CD8-positive, alpha-beta memory T cell (primary cell): ENCODE measurements around the gene REEP5. TPM values are rescaled to one million over a fixed set of nuclear protein-coding genes. Genes with fewer than 3 reads are reported as not detected.
"Not testable (repeated sequence)": the region's sequence is repeated elsewhere in the genome, so short reads cannot be mapped to it uniquely, and the experiment has no call there.

Source experiments
- CTCF ChIA-PET: fragments of 350-600 bp; sonication (Branson Sonifier 250); formaldehyde crosslinking; loops from one replicate; lab custom pipeline; 2021; ENCODE audit warnings: antibody characterized with exemption; lab: Charles Lee
- POLR2A ChIA-PET: fragments of 350-600 bp; sonication (Branson Sonifier 250); formaldehyde crosslinking; loops from one replicate; lab custom pipeline; 2021; ENCODE audit warnings: antibody characterized with exemption; lab: Charles Lee
- DNase-seq, 5 donors: peaks; one replicate each; pipeline versions ENCODE4 v3.0.0 to v3.0.0-alpha.2; 2020 to 2022; ENCODE audit warnings: mixed read lengths in 1 of 5
- H3K27ac ChIP-seq: one replicate; pipeline ENCODE4 v1.7.0; 2013; ENCODE audit warnings: low read depth, mild to moderate bottlenecking, low read length, moderate library complexity
- H3K27me3 ChIP-seq: 2 replicates; pipeline ENCODE4 v1.7.0; 2013; ENCODE audit warnings: low read length, mild to moderate bottlenecking; ENCODE audit not compliant: insufficient read depth, poor library complexity, severe bottlenecking
- H3K36me3 ChIP-seq: 2 replicates; pipeline ENCODE4 v1.7.0; 2013; ENCODE audit warnings: mild to moderate bottlenecking, low read length, moderate library complexity; ENCODE audit not compliant: insufficient read depth
- H3K4me1 ChIP-seq: 2 replicates; pipeline ENCODE4 v1.7.0; 2013; ENCODE audit warnings: mild to moderate bottlenecking, low read length, moderate library complexity; ENCODE audit not compliant: insufficient read depth
- H3K4me3 ChIP-seq: 2 replicates; pipeline ENCODE4 v1.7.0; 2013; ENCODE audit warnings: mild to moderate bottlenecking, low read length
- H3K9me3 ChIP-seq: 2 replicates; pipeline ENCODE4 v1.7.0; 2013; ENCODE audit warnings: mild to moderate bottlenecking, low read length
- H3K27ac Mint-ChIP-seq, 8 donors: one replicate each; pipeline ENCODE4 v1.8.0; 2020 to 2021; ENCODE audit warnings: mixed read lengths in 8 of 8, mild to moderate bottlenecking in 6 of 8, inconsistent platforms in 3 of 8, moderate library complexity in 3 of 8
- H3K27me3 Mint-ChIP-seq, 2 donors: one replicate each; pipeline ENCODE4 v1.8.0; 2020 to 2021; ENCODE audit warnings: mixed read lengths in 2 of 2, mild to moderate bottlenecking in 1 of 2, moderate library complexity in 1 of 2
- H3K36me3 Mint-ChIP-seq, 3 donors: one replicate each; pipeline ENCODE4 v1.8.0; 2020 to 2021; ENCODE audit warnings: mixed read lengths in 3 of 3, inconsistent platforms in 1 of 3, mild to moderate bottlenecking in 1 of 3
- H3K4me1 Mint-ChIP-seq, 3 donors: one replicate each; pipeline ENCODE4 v1.8.0; 2020 to 2021; ENCODE audit warnings: mixed read lengths in 3 of 3, inconsistent platforms in 1 of 3, mild to moderate bottlenecking in 1 of 3
- H3K4me3 Mint-ChIP-seq, 7 donors: one replicate each; pipeline ENCODE4 v1.8.0; 2020 to 2021; ENCODE audit warnings: mixed read lengths in 7 of 7, mild to moderate bottlenecking in 6 of 7, moderate library complexity in 4 of 7, inconsistent platforms in 2 of 7
- H3K9me3 Mint-ChIP-seq, 5 donors: one replicate each; pipeline ENCODE4 v1.8.0; 2020 to 2022; ENCODE audit warnings: mixed read lengths in 5 of 5, mild to moderate bottlenecking in 3 of 5, moderate library complexity in 2 of 5, inconsistent platforms in 1 of 5
- polyA plus RNA-seq: library from polyadenylated mRNA; unstranded; fragments of 300-500 nt; fragmentation: Illumina TruSeq; gene quantifications from one replicate; pipeline ENCODE4 v1.2.3, GENCODE V29; 2021
- total RNA-seq, 2 experiments: library from RNA; stranded (reverse); gene quantifications; one replicate each; pipeline ENCODE4 v1.2.3, GENCODE V29; 2021

Gene REEP5
- total and polyA plus RNA-seq, 3 experiments from 2014 or later, result 63.5 to 121 (median 74.0) TPM

GRCh38 chr5:112904996-112905395 is 17.0 kb downstream of the REEP5 start:
- H3K9me3 ChIP-seq, H3K4me1 ChIP-seq, H3K9me3 Mint-ChIP-seq, H3K27me3 Mint-ChIP-seq, H3K27ac ChIP-seq, H3K36me3 ChIP-seq, H3K4me3 Mint-ChIP-seq, H3K27me3 ChIP-seq, H3K4me3 ChIP-seq, POLR2A ChIA-PET, DNase-seq: not testable (repeated sequence)
- peaks cover 0 to 59% (median 5%) of the 10 kb centered on the region in 3 donors for H3K36me3 Mint-ChIP-seq
- peaks cover 31 to 66% (median 65%) of the 10 kb centered on the region in 3 donors for H3K4me1 Mint-ChIP-seq
- H3K27ac Mint-ChIP-seq, result peak overlapping the region in 3 of 8 donors; percentile 33 to 73 (median 36)
- CTCF ChIA-PET, result interaction anchor here (0.9 to 1.6 kb wide), 4 partner anchors 10 to 91 kb away, joined by 3 to 5 read pairs (median 3); partner anchors contain the start of gene REEP5

DNA sequence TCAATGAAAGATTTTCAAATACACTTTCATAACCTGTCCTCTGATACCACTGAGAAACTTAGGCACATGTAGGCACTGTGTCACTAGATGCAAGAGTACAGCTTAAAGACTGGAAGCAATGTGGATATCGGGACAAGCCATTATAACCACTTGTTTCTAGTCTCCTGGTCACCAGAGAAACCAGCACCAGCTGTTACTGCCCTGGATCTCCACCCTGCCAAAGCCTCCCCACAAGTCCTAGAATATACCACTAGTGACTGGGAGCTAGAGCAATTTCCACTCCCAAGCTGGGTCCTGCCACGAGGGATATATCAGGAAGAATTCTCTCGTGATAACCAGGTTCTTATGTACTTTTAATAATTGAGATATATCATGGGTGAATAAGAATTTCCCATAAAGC is 19.5 kb downstream of the REEP5 start:
- Histone ChIP-seq H3K4me3 (no peak overlapping the region), H3K9me3 (no peaks in the 10 kb centered on the region), H3K27me3 (no peaks in the 10 kb centered on the region), H3K27ac (no peak overlapping the region), H3K4me1 (no peaks in the 10 kb centered on the region), H3K36me3 (peaks cover 13% of the 10 kb centered on the region)
- Mint-ChIP-seq H3K4me3 (no peak overlapping the region), H3K27me3 (no peaks in the 10 kb centered on the region), H3K36me3 (peaks cover 0 to 64% (median 9%) of the 10 kb centered on the region in 3 donors), H3K27ac (peak overlapping the region in 3 of 8 donors; percentile 32 to 66 (median 58)), H3K4me1 (peaks cover 35 to 72% (median 66%) of the 10 kb centered on the region in 3 donors), H3K9me3 (no peaks in the 10 kb centered on the region)
- no peak for DNase-seq
- CTCF ChIA-PET, result interaction anchor here (1.1 kb wide), 1 partner anchor 325 kb away, joined by 3 read pairs; no protein-coding TSS in a partner anchor
- POLR2A ChIA-PET, result no interaction called here

GRCh38 chr5:112895682-112896081 is 26.3 kb downstream of the REEP5 start:
- peaks cover 6 to 70% (median 17%) of the 10 kb centered on the region in 3 donors for H3K36me3 Mint-ChIP-seq
- CTCF ChIA-PET, result interaction anchor here (0.9 to 1.0 kb wide), 2 partner anchors 18 to 26 kb away, joined by 3 read pairs; no protein-coding TSS in a partner anchor

GRCh38 chr5:112892776-112893175 is 29.3 kb downstream of the REEP5 start:
- H3K27me3 Mint-ChIP-seq, result no peaks in the 10 kb centered on the region
- Histone ChIP-seq H3K9me3 (no peaks in the 10 kb centered on the region), H3K4me3 (no peak overlapping the region), H3K36me3 (peaks cover 11% of the 10 kb centered on the region), H3K27me3 (no peaks in the 10 kb centered on the region), H3K4me1 (peaks cover 15% of the 10 kb centered on the region), H3K27ac (no peak overlapping the region)
- CTCF ChIA-PET, result interaction anchor here (0.7 kb wide), 1 partner anchor 115 kb away, joined by 3 read pairs; no protein-coding TSS in a partner anchor
- no peak overlapping the region for H3K4me3 Mint-ChIP-seq
- H3K27ac Mint-ChIP-seq, result peak overlapping the region in 5 of 8 donors; percentile 4 to 70 (median 38)
- peaks cover 31 to 49% (median 43%) of the 10 kb centered on the region in 3 donors for H3K4me1 Mint-ChIP-seq
- POLR2A ChIA-PET, result no interaction called here
- no peaks in the 10 kb centered on the region for H3K9me3 Mint-ChIP-seq
- H3K36me3 Mint-ChIP-seq, result peaks cover 11 to 53% (median 13%) of the 10 kb centered on the region in 3 donors
- no peak for DNase-seq

More at GRCh38 chr5:112895682-112896081, 26.3 kb downstream of the REEP5 start:
- Histone ChIP-seq H3K9me3 (no peaks in the 10 kb centered on the region), H3K36me3 (peaks cover 20% of the 10 kb centered on the region), H3K27me3 (no peaks in the 10 kb centered on the region), H3K4me1 (no peaks in the 10 kb centered on the region), H3K4me3 (no peak overlapping the region), H3K27ac (no peak overlapping the region)
- peak overlapping the region in 6 of 8 donors; percentile 2 to 66 (median 36) for H3K27ac Mint-ChIP-seq
- POLR2A ChIA-PET, result no interaction called here
- H3K9me3 Mint-ChIP-seq, result no peaks in the 10 kb centered on the region
- no peak overlapping the region for H3K4me3 Mint-ChIP-seq
- peaks cover 28 to 55% (median 51%) of the 10 kb centered on the region in 3 donors for H3K4me1 Mint-ChIP-seq
- DNase-seq, result no peak
- H3K27me3 Mint-ChIP-seq, result no peaks in the 10 kb centered on the region

DNA sequence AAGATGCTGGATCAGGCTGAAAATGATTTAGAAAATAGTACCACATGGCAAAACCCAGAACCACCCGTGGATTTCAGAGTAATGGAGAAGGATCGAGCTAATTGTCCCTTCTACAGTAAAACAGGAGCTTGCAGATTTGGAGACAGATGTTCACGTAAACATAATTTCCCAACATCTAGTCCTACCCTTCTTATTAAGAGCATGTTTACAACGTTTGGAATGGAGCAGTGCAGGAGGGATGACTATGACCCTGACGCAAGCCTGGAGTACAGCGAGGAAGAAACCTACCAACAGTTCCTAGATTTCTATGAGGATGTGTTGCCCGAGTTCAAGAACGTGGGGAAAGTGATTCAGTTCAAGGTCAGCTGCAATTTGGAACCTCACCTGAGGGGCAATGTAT is 30.0 kb downstream of the REEP5 start:
- H3K4me3 Mint-ChIP-seq, H3K27me3 Mint-ChIP-seq, POLR2A ChIA-PET, H3K9me3 ChIP-seq, H3K4me3 ChIP-seq, H3K9me3 Mint-ChIP-seq, DNase-seq, H3K27ac ChIP-seq, H3K27me3 ChIP-seq: not testable (repeated sequence)
- Mint-ChIP-seq H3K36me3 (peaks cover 11 to 53% (median 13%) of the 10 kb centered on the region in 3 donors), H3K27ac (peak overlapping the region in 5 of 8 donors; percentile 4 to 79 (median 30)), H3K4me1 (peaks cover 34 to 49% (median 47%) of the 10 kb centered on the region in 3 donors)
- peaks cover 22% of the 10 kb centered on the region for H3K4me1 ChIP-seq
- CTCF ChIA-PET, result interaction anchor here (1.0 kb wide), 1 partner anchor 11 kb away, joined by 3 read pairs; no protein-coding TSS in a partner anchor
- peaks cover 11% of the 10 kb centered on the region for H3K36me3 ChIP-seq

GRCh38 chr5:112886975-112887374 is 35.1 kb downstream of the REEP5 start:
- peak overlapping the region; percentile 19 for H3K4me3 ChIP-seq
- H3K4me1 Mint-ChIP-seq, result peaks cover 35 to 42% (median 39%) of the 10 kb centered on the region in 3 donors
- H3K27me3 ChIP-seq, result no peaks in the 10 kb centered on the region
- no peak for DNase-seq
- no peaks in the 10 kb centered on the region for H3K9me3 ChIP-seq
- H3K27me3 Mint-ChIP-seq, result no peaks in the 10 kb centered on the region
- H3K27ac Mint-ChIP-seq, result peak overlapping the region; percentile 79 to 92 (median 85)
- no peaks in the 10 kb centered on the region for H3K9me3 Mint-ChIP-seq
- ChIA-PET CTCF (interaction anchor here (1.0 to 1.7 kb wide), 2 partner anchors 9 to 13 kb away, joined by 3 to 4 read pairs; no protein-coding TSS in a partner anchor), POLR2A (interaction anchor here (0.6 kb wide), 1 partner anchor 57 kb away, joined by 3 read pairs; no protein-coding TSS in a partner anchor)
- H3K4me3 Mint-ChIP-seq, result peak overlapping the region in 6 of 7 donors; percentile 47 to 81 (median 72)
- H3K36me3 ChIP-seq, result peaks cover 15% of the 10 kb centered on the region
- peaks cover 18 to 25% (median 21%) of the 10 kb centered on the region in 3 donors for H3K36me3 Mint-ChIP-seq
- peaks cover 27% of the 10 kb centered on the region for H3K4me1 ChIP-seq
- H3K27ac ChIP-seq, result no peak overlapping the region

- H3K27ac Mint-ChIP-seq, result peak overlapping the region in 6 of 8 donors; percentile 48 to 97 (median 58)
- no peaks in the 10 kb centered on the region for H3K9me3 ChIP-seq
- H3K27ac ChIP-seq, result no peak overlapping the region
- peaks cover 41 to 43% (median 41%) of the 10 kb centered on the region in 3 donors for H3K4me1 Mint-ChIP-seq
- CTCF ChIA-PET, result interaction anchor here (1.2 kb wide), 1 partner anchor 36 kb away, joined by 3 read pairs; no protein-coding TSS in a partner anchor
- H3K4me3 Mint-ChIP-seq, result no peak overlapping the region
- no peaks in the 10 kb centered on the region for H3K27me3 ChIP-seq
- no peaks in the 10 kb centered on the region for H3K9me3 Mint-ChIP-seq
- peaks cover 18 to 28% (median 20%) of the 10 kb centered on the region in 3 donors for H3K36me3 Mint-ChIP-seq
- peaks cover 15% of the 10 kb centered on the region for H3K36me3 ChIP-seq
- DNase-seq, result no peak
- no peak overlapping the region for H3K4me3 ChIP-seq
- H3K4me1 ChIP-seq, result peaks cover 30% of the 10 kb centered on the region
- H3K27me3 Mint-ChIP-seq, result no peaks in the 10 kb centered on the region
- POLR2A ChIA-PET, result no interaction called here
These were observed 37.0 kb downstream of the REEP5 start for GRCh38 chr5:112885001-112885400.

- Mint-ChIP-seq H3K9me3 (no peaks in the 10 kb centered on the region), H3K27me3 (no peaks in the 10 kb centered on the region), H3K4me1 (peaks cover 43 to 45% (median 44%) of the 10 kb centered on the region in 3 donors), H3K36me3 (peaks cover 15 to 31% (median 18%) of the 10 kb centered on the region in 3 donors), H3K27ac (no peak overlapping the region), H3K4me3 (no peak overlapping the region)
- peaks cover 32% of the 10 kb centered on the region for H3K4me1 ChIP-seq
- ChIA-PET POLR2A (interaction anchor here (0.6 kb wide), 1 partner anchor 39 kb away, joined by 3 read pairs; the partner anchor contains the start of gene REEP5), CTCF (no interaction called here)
- H3K4me3 ChIP-seq, result no peak overlapping the region
- no peak for DNase-seq
- H3K27ac ChIP-seq, result no peak overlapping the region
- H3K9me3 ChIP-seq, result no peaks in the 10 kb centered on the region
- H3K27me3 ChIP-seq, result no peaks in the 10 kb centered on the region
- peaks cover 15% of the 10 kb centered on the region for H3K36me3 ChIP-seq
These were observed 38.8 kb downstream of the REEP5 start for GRCh38 chr5:112883192-112883591.
